Measurements from ENCODE around the gene CACUL1.

- TF ChIP-seq CTCF (conservative IDR thresholded peaks at IDR 0.05; ENCODE audit: low read length), result no peak
- no peak for TF ChIP-seq EZH2phosphoT487 (IDR thresholded peaks at IDR 0.05; ENCODE audit: borderline replicate concordance, low read depth, low read length)
Observed at GRCh38 chr10:118799777-118800176, 45.0 kb upstream of the CACUL1 start.
